K562 (cell line): ENCODE measurements around the gene CAMK2B.

Experiments
- JUND ChIP-seq, 2 experiments: IDR thresholded peaks; 2 replicates in 1 of 2; 3 replicates in 1 of 2; pipeline ENCODE4 v1.6.1; 2011; ENCODE audit warnings: borderline replicate concordance in 2 of 2, low read depth in 2 of 2, low read length in 2 of 2, improper control_type of control experiment in 1 of 2, missing biosample characterization in 1 of 2, missing genetic modification characterization in 1 of 2, missing genetic modification reagents in 1 of 2
- NCOA4 ChIP-seq: fragments of 450-650 bp; IDR thresholded peaks from 2 replicates; pipeline ENCODE4 v1.6.1; 2018; ENCODE audit warnings: mild to moderate bottlenecking; ENCODE audit not compliant: partially characterized antibody
- RFX5 ChIP-seq: IDR thresholded peaks from 2 replicates; pipeline ENCODE4 v1.6.1; 2011; ENCODE audit warnings: low read depth, mild to moderate bottlenecking, improper control_type of control experiment, low read length
- ZNF133 ChIP-seq: fragments of 250-450 bp; sonication (Bioruptor Pico); IDR thresholded peaks from 2 replicates; pipeline ENCODE4 v1.4.0; 2020; ENCODE audit warnings: mild to moderate bottlenecking
- ZNF3 ChIP-seq: fragments of 250-450 bp; sonication (Bioruptor Pico); IDR thresholded peaks from 2 replicates; pipeline ENCODE4 v1.5.0; 2021; ENCODE audit warnings: mild to moderate bottlenecking, moderate library complexity
- TF ChIP-seq, protein P1 (sequence below), 3 experiments: IDR thresholded peaks in 2 of 3; conservative IDR thresholded peaks in 1 of 3; 2 replicates each; pipeline ENCODE4 v1.5.1; 2011 to 2012; ENCODE audit warnings: low read length in 3 of 3, mild to moderate bottlenecking in 3 of 3, control low read depth in 2 of 3, improper control_type of control experiment in 1 of 3, inconsistent platforms in 1 of 3, low read depth in 1 of 3, mixed read lengths in 1 of 3, moderate library complexity in 1 of 3; ENCODE audit not compliant: insufficient read depth in 2 of 3
- TF ChIP-seq, protein P2 (sequence below): sonication (generic); formaldehyde crosslinking; IDR thresholded peaks from 2 replicates; pipeline ENCODE4 v1.8.0; 2022; ENCODE audit warnings: mild to moderate bottlenecking, missing genetic modification reagents

DNA sequence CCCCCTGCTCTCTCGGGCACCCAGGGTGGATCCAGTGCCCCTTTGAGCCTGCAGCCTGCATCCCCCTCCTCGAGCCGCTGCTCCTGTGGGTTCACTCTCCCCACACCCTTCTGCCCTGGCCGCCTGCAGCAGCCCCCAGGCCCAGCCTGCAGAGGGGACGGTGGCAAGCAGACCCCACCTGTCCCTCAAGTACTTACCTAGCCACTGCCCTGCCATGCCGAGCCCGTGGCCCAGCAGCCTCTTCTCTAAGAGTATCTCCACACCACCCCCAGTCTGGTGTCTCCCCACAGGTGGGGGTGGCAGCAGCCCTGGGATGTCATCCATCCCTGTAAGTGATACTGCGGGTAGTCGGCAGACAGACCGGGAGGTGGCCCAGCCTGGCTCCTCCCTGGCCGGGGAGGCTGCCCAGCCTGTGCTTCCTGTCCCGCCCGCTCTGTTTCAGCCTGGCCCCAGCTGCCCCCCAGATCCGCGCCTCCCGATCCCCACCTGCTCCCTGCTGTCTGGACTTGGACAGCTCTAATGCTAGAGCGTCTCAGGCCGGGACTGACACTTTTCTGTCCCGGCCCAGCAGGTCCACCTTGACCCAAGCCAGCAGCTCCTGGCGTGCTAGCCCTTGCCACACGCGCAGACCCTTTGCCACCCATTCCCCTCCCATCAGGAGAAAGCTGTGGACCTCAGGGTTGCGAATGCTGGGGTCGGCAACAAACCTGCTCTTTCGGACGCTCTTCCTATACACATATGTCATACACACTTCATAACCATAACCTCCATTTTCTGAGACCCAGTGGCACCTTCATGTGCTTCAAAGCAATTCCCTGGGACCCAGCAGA, 99.6 kb downstream of the CAMK2B start:
- TF ChIP-seq RFX5 (no peak), JUND (IDR thresholded peaks at IDR 0.05; ENCODE audit: borderline replicate concordance, low read depth, low read length) (no peak), JUND (tag; IDR thresholded peaks at IDR 0.05; ENCODE audit: borderline replicate concordance, low read depth, low read length) (no peak), ZNF3 (CRISPR knock-in tag) (no peak), ZNF133 (CRISPR knock-in tag) (no peak), NCOA4 (no peak)
- TF ChIP-seq, protein P1, sequence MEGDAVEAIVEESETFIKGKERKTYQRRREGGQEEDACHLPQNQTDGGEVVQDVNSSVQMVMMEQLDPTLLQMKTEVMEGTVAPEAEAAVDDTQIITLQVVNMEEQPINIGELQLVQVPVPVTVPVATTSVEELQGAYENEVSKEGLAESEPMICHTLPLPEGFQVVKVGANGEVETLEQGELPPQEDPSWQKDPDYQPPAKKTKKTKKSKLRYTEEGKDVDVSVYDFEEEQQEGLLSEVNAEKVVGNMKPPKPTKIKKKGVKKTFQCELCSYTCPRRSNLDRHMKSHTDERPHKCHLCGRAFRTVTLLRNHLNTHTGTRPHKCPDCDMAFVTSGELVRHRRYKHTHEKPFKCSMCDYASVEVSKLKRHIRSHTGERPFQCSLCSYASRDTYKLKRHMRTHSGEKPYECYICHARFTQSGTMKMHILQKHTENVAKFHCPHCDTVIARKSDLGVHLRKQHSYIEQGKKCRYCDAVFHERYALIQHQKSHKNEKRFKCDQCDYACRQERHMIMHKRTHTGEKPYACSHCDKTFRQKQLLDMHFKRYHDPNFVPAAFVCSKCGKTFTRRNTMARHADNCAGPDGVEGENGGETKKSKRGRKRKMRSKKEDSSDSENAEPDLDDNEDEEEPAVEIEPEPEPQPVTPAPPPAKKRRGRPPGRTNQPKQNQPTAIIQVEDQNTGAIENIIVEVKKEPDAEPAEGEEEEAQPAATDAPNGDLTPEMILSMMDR (IDR thresholded peaks at IDR 0.05 in 2 of 3, conservative IDR thresholded peaks at IDR 0.05 in 1 of 3; ENCODE audit: insufficient read depth in 2 of 3, low read depth in 1 of 3, low read length in 3 of 3) = no peak
- TF ChIP-seq, protein P2, sequence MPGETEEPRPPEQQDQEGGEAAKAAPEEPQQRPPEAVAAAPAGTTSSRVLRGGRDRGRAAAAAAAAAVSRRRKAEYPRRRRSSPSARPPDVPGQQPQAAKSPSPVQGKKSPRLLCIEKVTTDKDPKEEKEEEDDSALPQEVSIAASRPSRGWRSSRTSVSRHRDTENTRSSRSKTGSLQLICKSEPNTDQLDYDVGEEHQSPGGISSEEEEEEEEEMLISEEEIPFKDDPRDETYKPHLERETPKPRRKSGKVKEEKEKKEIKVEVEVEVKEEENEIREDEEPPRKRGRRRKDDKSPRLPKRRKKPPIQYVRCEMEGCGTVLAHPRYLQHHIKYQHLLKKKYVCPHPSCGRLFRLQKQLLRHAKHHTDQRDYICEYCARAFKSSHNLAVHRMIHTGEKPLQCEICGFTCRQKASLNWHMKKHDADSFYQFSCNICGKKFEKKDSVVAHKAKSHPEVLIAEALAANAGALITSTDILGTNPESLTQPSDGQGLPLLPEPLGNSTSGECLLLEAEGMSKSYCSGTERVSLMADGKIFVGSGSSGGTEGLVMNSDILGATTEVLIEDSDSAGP (CRISPR knock-in tag) = no peak
